Endodermal cell (in vitro differentiated cells): ENCODE measurements around the gene CYP2A7. TPM values are rescaled to one million over a fixed set of nuclear protein-coding genes. Genes with fewer than 3 reads are reported as not detected.
"Not testable (repeated sequence)": the region's sequence is repeated elsewhere in the genome, so short reads cannot be mapped to it uniquely, and the experiment has no call there.

ENCODE experiments used
- DNase-seq: peaks from one replicate; pipeline ENCODE4 v3.0.0-alpha.2; 2017
- H3K27ac ChIP-seq: 2 replicates; pipeline ENCODE4 v1.5.1; 2013; ENCODE audit warnings: mild to moderate bottlenecking, low read depth, low read length, moderate library complexity
- H3K27me3 ChIP-seq: 2 replicates; pipeline ENCODE4 v1.6.1; 2013; ENCODE audit warnings: mild to moderate bottlenecking, low read length, moderate library complexity; ENCODE audit not compliant: insufficient read depth, control insufficient read depth, poor library complexity, severe bottlenecking
- H3K36me3 ChIP-seq: 2 replicates; pipeline ENCODE4 v1.7.0; 2013; ENCODE audit warnings: mild to moderate bottlenecking, low read length, moderate library complexity; ENCODE audit not compliant: control insufficient read depth, insufficient read depth
- H3K4me1 ChIP-seq: one replicate; pipeline ENCODE4 v1.7.0; 2013; ENCODE audit warnings: low read length; ENCODE audit not compliant: control insufficient read depth, insufficient read depth
- H3K4me3 ChIP-seq: 2 replicates; pipeline ENCODE4 v1.5.1; 2013; ENCODE audit warnings: mild to moderate bottlenecking, low read length, moderate library complexity
- H3K9ac ChIP-seq: 2 replicates; pipeline ENCODE4 v1.6.1; 2013; ENCODE audit warnings: mild to moderate bottlenecking, low read length, moderate library complexity; ENCODE audit not compliant: poor library complexity, severe bottlenecking; ENCODE audit errors: extremely low read depth
- H3K9me3 ChIP-seq: 2 replicates; pipeline ENCODE4 v1.6.1; 2013; ENCODE audit warnings: mild to moderate bottlenecking, low read length, moderate library complexity; ENCODE audit not compliant: control insufficient read depth
- H3K27ac Mint-ChIP-seq: 2 replicates; pipeline ENCODE4 v1.8.0; 2020; ENCODE audit warnings: mixed read lengths
- H3K27me3 Mint-ChIP-seq: 2 replicates; pipeline ENCODE4 v1.8.0; 2021; ENCODE audit warnings: mild to moderate bottlenecking, mixed read lengths; ENCODE audit not compliant: insufficient read depth
- H3K36me3 Mint-ChIP-seq: 2 replicates; pipeline ENCODE4 v1.8.0; 2020; ENCODE audit warnings: low read depth, mixed read lengths
- H3K4me1 Mint-ChIP-seq: 2 replicates; pipeline ENCODE4 v1.8.0; 2020; ENCODE audit warnings: mixed read lengths
- H3K4me3 Mint-ChIP-seq: 2 replicates; pipeline ENCODE4 v1.8.0; 2020; ENCODE audit warnings: mild to moderate bottlenecking, moderate library complexity, mixed read lengths
- H3K9me3 Mint-ChIP-seq: 2 replicates; pipeline ENCODE4 v1.8.0; 2020; ENCODE audit warnings: mild to moderate bottlenecking, mixed read lengths
- CTCF ChIP-seq: fragments of 200-600 bp; sonication (generic); conservative IDR thresholded peaks from 2 replicates; pipeline ENCODE4 v1.5.0; 2021; ENCODE audit warnings: antibody characterized with exemption, mild to moderate bottlenecking
- WGBS, 2 experiments: methylation state at CpG; one replicate each; pipeline versions ENCODE4 v1.1.5 to v1.1.7; 2013; ENCODE audit warnings: missing lambda C conversion rate in 2 of 2, mixed read lengths in 1 of 2; ENCODE audit not compliant: insufficient coverage in 1 of 2, insufficient read length in 1 of 2; 5-methylcytosine and 5-hydroxymethylcytosine counted together
- total RNA-seq, 2 donors: library from RNA; stranded (reverse); fragmentation: NEBNext Ultra II Directional in 1 of 2; extraction: Animal tissue kit (Norgen Biotek cat#: 25700) in 1 of 2; gene quantifications; 2 replicates in 1 of 2; 3 replicates in 1 of 2; pipeline ENCODE4 v1.2.1, GENCODE V29; 2021

Gene CYP2A7
- total RNA-seq, 2 donors from 2014 or later = not detected

GRCh38 chr19:40927567-40927966, 45.5 kb upstream of the CYP2A7 start:
- peaks cover 43% of the 10 kb centered on the region for H3K4me1 Mint-ChIP-seq
- no peak overlapping the region for H3K27ac Mint-ChIP-seq
- peaks cover 22% of the 10 kb centered on the region for H3K27me3 Mint-ChIP-seq
- H3K4me1 ChIP-seq = peaks cover 16% of the 10 kb centered on the region
- no peaks in the 10 kb centered on the region for H3K36me3 ChIP-seq
- no peaks in the 10 kb centered on the region for H3K27me3 ChIP-seq
- no peak overlapping the region for H3K4me3 Mint-ChIP-seq
- H3K9me3 ChIP-seq = peaks cover 11% of the 10 kb centered on the region
- DNase-seq = no peak
- no peak overlapping the region for H3K4me3 ChIP-seq
- H3K27ac ChIP-seq = no peak overlapping the region
- H3K9me3 Mint-ChIP-seq = no peaks in the 10 kb centered on the region
- 76 to 100% methylated on average over 1 to 3 of the region's 3 CpGs for WGBS, 2 experiments
- H3K36me3 Mint-ChIP-seq = no peaks in the 10 kb centered on the region
- TF ChIP-seq CTCF = no peak
- H3K9ac ChIP-seq = no peak overlapping the region

- Histone ChIP-seq H3K4me1 (peaks cover 22% of the 10 kb centered on the region), H3K4me3 (peak overlapping the region; percentile 33), H3K9me3 (peaks cover 11% of the 10 kb centered on the region)
- not testable (repeated sequence) for H3K36me3 ChIP-seq, H3K27ac ChIP-seq, H3K9me3 Mint-ChIP-seq, H3K9ac ChIP-seq, H3K27me3 ChIP-seq, H3K36me3 Mint-ChIP-seq, H3K27ac Mint-ChIP-seq, H3K4me3 Mint-ChIP-seq
- peaks cover 26% of the 10 kb centered on the region for H3K27me3 Mint-ChIP-seq
- DNase-seq = peak; percentile 49
- WGBS, 2 experiments = no CpG with 5 or more reads among the region's 1 CpG
- H3K4me1 Mint-ChIP-seq = peaks cover 46% of the 10 kb centered on the region
Observed at GRCh38 chr19:40926276-40926675, 44.2 kb upstream of the CYP2A7 start.

DNA sequence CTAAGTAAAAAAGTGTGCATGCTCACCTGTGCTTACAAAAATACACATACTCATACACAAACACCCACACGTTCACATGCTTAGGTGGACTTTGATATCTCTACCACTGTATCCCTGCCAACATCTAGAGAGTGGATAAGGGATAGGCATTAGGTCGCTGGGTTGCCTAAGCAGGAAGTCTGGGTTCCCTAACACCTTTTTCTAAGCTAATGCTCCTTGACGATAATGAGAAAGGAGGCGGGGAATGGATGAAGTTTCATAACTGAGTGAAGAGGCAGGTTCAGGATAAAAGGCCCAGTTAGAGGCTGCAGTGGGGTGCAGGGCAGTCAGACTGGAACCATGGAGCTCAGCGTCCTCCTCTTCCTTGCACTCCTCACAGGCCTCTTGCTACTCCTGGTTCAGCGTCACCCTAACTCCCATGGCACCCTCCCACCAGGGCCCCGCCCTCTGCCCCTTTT, 41.9 kb upstream of the CYP2A7 start:
- peaks cover 22% of the 10 kb centered on the region for H3K9me3 Mint-ChIP-seq
- peak overlapping the region; percentile 8 for H3K4me3 ChIP-seq
- peaks cover 33% of the 10 kb centered on the region for H3K27me3 Mint-ChIP-seq
- peaks cover 52% of the 10 kb centered on the region for H3K4me1 Mint-ChIP-seq
- WGBS, 2 experiments = 94% methylated on average over 3 to 7 of the region's 7 CpGs
- no peak overlapping the region for H3K27ac ChIP-seq
- DNase-seq = peak; percentile 26
- H3K4me3 Mint-ChIP-seq = no peak overlapping the region
- H3K27me3 ChIP-seq = no peaks in the 10 kb centered on the region
- H3K36me3 ChIP-seq = no peaks in the 10 kb centered on the region
- H3K9me3 ChIP-seq = peaks cover 29% of the 10 kb centered on the region
- H3K9ac ChIP-seq = no peak overlapping the region
- peaks cover 16% of the 10 kb centered on the region for H3K4me1 ChIP-seq
- no peak for TF ChIP-seq CTCF
- no peaks in the 10 kb centered on the region for H3K36me3 Mint-ChIP-seq
- H3K27ac Mint-ChIP-seq = no peak overlapping the region

GRCh38 chr19:40922237-40923160, 40.5 kb upstream of the CYP2A7 start:
- Mint-ChIP-seq H3K9me3 (peaks cover 32% of the 10 kb centered on the region), H3K4me3 (peak overlapping the region; percentile 29), H3K27ac (peak overlapping the region; percentile 87), H3K4me1 (peaks cover 47% of the 10 kb centered on the region), H3K27me3 (peaks cover 41% of the 10 kb centered on the region)
- peak overlapping the region; percentile 17 for H3K27ac ChIP-seq
- peak; percentile 73 for DNase-seq
- peaks cover 12% of the 10 kb centered on the region for H3K4me1 ChIP-seq
- H3K9me3 ChIP-seq = peaks cover 33% of the 10 kb centered on the region
- peak overlapping the region; percentile 47 for H3K9ac ChIP-seq
- H3K36me3 ChIP-seq, H3K27me3 ChIP-seq, H3K36me3 Mint-ChIP-seq: not testable (repeated sequence)
- H3K4me3 ChIP-seq = peak overlapping the region; percentile 49
- 54 to 61% methylated on average over 3 to 11 of the region's 11 CpGs for WGBS, 2 experiments
